ENCODE results near the gene SERPINB6.

SERPINB6 gene

DNA sequence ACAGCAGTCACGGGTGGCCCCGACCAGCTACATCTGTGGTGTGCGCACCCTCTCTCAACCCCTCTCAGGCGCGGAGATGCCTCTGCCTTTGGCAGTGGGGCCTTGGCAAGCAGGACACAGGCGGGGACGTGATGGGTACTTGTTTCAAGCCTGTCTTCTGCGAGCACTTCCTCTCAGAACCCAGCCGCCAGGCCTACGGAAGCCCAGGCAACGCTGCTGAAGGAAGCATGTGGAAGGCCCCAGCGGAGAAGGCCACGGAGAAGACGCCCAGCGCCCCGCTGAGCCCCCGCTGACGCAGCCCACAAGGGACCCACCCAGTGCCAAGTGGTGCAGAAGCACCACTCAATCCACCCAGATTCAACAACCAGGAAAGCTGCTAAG lies 13.0 kb downstream of the SERPINB6 start:
- TF ChIP-seq, protein P1, sequence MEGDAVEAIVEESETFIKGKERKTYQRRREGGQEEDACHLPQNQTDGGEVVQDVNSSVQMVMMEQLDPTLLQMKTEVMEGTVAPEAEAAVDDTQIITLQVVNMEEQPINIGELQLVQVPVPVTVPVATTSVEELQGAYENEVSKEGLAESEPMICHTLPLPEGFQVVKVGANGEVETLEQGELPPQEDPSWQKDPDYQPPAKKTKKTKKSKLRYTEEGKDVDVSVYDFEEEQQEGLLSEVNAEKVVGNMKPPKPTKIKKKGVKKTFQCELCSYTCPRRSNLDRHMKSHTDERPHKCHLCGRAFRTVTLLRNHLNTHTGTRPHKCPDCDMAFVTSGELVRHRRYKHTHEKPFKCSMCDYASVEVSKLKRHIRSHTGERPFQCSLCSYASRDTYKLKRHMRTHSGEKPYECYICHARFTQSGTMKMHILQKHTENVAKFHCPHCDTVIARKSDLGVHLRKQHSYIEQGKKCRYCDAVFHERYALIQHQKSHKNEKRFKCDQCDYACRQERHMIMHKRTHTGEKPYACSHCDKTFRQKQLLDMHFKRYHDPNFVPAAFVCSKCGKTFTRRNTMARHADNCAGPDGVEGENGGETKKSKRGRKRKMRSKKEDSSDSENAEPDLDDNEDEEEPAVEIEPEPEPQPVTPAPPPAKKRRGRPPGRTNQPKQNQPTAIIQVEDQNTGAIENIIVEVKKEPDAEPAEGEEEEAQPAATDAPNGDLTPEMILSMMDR (conservative IDR thresholded peaks at IDR 0.05): no peak
- H3K27ac ChIP-seq: peak overlapping the region; percentile 90

DNA sequence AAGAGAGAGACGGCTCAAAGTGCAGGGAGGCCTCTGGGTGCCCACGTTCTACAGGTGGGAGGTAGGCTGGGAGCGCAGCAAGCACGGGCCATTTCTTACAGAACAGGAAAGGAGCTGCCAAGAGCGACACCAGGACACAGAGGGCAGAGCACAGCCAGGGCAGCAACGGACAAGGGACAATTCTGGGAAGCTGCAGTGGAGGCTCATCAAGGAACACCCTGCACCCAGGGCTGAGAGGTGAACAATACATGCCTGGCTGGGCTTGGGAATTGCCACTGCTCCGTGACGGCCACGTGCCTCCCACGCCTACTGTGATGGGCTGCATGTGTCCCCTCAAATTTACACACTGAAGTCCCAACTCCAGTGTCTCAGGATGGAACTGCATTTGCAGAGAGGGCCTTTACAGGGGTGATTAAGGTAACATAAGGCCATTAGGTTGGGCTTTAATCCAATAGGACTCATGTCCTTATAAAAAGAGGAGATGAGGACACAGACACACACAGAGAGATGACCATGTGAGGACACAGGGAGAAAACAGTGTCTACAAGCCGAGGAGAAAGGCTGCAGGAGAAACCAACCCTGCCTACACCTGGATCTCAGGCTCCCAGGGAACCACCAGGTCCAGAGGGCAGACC lies 13.6 kb downstream of the SERPINB6 start:
- H3K27ac ChIP-seq: peak overlapping the region; percentile 90
- TF ChIP-seq, protein P1 (conservative IDR thresholded peaks at IDR 0.05): no peak

DNA sequence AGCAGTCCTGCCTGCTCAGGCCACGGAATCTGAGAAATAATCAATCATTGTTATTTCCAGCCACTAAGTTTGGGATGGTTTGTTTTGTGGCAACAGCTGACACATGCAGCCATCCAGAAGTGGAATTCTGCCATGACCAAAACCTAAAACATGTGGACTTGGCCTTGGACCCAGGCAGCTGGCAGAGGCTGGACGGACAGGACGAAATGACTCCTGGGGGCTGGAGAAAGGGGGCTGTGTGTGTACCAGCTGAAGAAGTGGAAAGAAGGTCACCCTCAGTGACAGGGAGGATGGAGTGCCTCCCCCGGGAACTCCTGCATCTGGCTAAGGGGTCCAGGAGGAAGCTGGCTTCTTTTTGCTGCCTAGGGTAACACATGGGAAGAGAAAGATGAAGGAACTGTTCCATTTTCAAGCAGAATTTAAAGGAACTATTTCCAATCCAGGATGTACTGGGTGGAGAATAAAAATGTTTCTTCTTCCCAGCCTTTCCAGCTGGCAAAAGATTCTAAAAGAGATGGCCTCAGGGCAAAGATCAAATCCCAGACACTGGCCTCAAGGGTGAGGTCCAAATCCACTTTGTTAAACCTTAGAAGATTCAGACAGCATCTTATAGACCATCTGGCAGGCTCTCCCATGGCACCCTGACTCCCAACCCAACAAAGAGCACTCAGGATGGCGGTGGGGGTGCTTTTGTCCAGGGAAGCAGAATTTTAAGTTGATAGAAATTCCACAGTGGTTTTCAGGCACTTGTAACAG lies 14.3 kb downstream of the SERPINB6 start:
- TF ChIP-seq, protein P1 (conservative IDR thresholded peaks at IDR 0.05): no peak
- H3K27ac ChIP-seq: peak overlapping the region; percentile 90

DNA sequence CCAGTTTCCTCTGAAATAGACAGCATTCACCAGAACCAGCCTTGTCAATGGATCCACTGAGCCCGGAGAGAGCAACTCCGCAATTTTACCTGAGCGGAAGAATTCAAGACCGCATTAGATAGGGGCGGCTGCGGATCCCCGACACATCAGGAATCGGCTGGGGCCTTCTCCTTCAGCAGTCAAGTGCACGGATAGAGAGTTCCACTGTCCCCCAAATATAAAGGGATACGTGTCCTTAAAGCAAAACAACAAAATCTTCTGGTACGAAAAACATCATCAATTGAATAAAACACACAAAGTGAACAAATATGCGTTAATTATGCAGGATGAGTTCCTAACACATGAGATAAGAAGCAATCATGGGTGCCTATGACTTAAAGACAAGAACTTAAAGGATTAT lies 18.3 kb downstream of the SERPINB6 start:
- no peak overlapping the region for H3K27ac ChIP-seq
- TF ChIP-seq, protein P1 (conservative IDR thresholded peaks at IDR 0.05): no peak

DNA sequence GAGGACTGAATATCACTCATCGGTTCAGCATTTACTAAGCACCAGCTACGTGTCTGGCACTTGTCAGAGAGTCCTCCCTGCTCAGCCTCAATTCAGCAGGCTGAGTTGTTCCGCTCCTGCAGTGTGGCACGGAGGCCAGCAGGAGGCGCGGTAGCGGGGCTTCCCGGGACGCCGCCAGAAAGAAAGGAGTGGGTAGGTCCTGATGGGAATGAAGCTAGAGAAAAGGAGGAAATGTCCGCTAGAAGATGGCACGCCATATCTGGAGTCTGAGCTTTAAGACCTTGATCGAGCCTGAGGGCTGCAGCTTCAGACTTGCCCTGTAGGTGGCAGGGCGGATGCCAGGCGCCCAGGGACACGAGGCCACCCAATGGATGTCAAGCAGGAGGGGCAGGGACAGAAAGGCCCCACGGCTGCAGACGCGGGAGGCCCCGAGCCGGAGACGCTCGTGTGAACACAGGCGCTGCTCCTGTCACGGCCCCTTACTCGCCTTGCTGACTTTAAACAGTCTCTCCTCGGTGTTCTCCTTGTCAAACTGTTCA lies 18.7 kb downstream of the SERPINB6 start:
- TF ChIP-seq, protein P1 (conservative IDR thresholded peaks at IDR 0.05): peak; percentile 81
- H3K27ac ChIP-seq: no peak overlapping the region

DNA sequence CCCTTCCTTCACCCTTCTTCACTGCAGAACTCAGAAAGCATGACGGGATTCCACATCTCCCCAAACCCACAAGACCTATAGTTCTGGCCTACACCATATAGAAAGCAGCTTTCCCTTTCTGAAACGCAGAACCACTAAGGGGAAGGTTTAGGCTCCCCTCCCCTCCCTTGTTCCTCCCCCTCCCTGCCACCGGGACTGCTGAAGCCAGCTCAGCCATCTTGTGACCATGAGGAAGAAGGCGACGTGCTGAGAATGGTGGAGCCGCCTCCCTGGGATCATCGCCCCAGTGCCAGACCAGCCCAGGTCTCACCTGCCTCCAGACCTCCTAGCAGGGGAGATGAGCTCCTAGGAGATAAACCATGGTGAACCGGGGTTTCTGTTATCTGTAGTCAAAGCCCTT lies 19.6 kb downstream of the SERPINB6 start:
- H3K27ac ChIP-seq: no peak overlapping the region
- TF ChIP-seq, protein P1 (conservative IDR thresholded peaks at IDR 0.05): no peak

DNA sequence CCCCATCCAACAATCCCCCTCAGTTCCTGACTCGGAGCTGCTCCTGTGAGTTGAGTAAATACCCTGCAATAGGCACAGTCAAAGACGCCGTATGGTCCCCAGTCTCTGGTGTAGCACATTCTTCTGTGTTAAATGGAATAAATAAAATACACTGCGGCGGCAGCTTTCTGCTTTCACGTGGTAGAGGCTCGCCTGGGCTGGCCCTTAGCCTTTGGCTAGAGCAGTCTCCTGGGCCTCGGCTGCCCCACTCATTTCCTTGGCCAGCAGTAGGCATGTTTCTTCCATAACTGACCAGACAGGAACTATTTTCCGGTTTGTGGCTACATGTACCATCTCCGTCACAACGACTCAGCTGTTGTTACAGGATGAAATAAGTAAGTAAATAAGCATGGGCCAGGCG lies 20.7 kb downstream of the SERPINB6 start:
- H3K27ac ChIP-seq: no peak overlapping the region
- TF ChIP-seq, protein P1 (conservative IDR thresholded peaks at IDR 0.05): no peak

Measured in VCaP (cell line).